ENCODE data around the gene PDE10A. TPM values are rescaled to one million over a fixed set of nuclear protein-coding genes. Genes with fewer than 3 reads are reported as not detected.
A peak's percentile ranks its signal among the peaks of the same experiment; 100 is the strongest.

Gene PDE10A
- total RNA-seq, 1 experiment from 2014 or later = 2.1 TPM

DNA sequence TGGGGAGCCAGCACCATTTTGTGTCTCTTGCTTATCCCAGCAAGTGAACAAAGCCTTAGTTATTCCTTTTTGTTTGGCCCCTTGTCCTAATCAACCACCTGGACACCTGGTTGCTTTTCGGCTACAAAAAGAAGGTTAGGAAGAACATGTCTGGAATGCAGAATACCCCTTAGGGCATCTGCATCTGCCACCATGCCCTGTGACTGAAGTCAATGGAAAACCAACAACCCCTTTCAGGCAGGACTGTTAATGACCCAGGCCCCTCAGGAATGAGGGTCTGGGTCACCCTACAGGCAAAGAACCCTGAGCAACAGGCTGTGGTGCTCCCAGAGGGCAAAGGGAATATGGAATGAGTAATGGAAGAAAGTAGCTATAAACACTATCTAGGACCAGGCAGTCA lies 78.5 kb downstream of the PDE10A start:
- H3K9me2 ChIP-seq (replicated peaks; ENCODE audit: low read length) = no peaks in the 10 kb centered on the region
- peaks cover 15% of the 10 kb centered on the region for H3K4me1 ChIP-seq (ENCODE audit: insufficient read depth, low read length)
- H3K9ac ChIP-seq (ENCODE audit: low read length) = peak overlapping the region; percentile 90
- no peaks in the 10 kb centered on the region for H3F3A ChIP-seq (ENCODE audit: low read length, unreplicated experiment)
- no peaks in the 10 kb centered on the region for H3K9me3 ChIP-seq (ENCODE audit: low read length)
- peak; percentile 3 for DNase-seq
- ATAC-seq = no peak; the same call in 1 of the 2 replicates
- no peak overlapping the region for H2AFZ ChIP-seq (ENCODE audit: low read length)
- ChIA-PET CTCF (no interaction called here), POLR2A (ENCODE audit: unreplicated experiment) (interaction anchor here (0.5 kb wide), 1 partner anchor 10 kb away, joined by 3 read pairs; no protein-coding TSS in a partner anchor)
- H3K27ac ChIP-seq (ENCODE audit: low read length) = peak overlapping the region; percentile 100
- no peak overlapping the region for H3K4me3 ChIP-seq (ENCODE audit: low read length)
- H4K20me1 ChIP-seq (ENCODE audit: low read length) = no peaks in the 10 kb centered on the region
- H3K79me2 ChIP-seq (ENCODE audit: low read length) = no peaks in the 10 kb centered on the region
- TF ChIP-seq EZH2phosphoT487 (IDR thresholded peaks at IDR 0.05; ENCODE audit: borderline replicate concordance, low read length) = no peak
- no peak for TF ChIP-seq EZH2 (IDR thresholded peaks at IDR 0.05; ENCODE audit: low read length, unreplicated experiment)
- TF ChIP-seq, protein P1, sequence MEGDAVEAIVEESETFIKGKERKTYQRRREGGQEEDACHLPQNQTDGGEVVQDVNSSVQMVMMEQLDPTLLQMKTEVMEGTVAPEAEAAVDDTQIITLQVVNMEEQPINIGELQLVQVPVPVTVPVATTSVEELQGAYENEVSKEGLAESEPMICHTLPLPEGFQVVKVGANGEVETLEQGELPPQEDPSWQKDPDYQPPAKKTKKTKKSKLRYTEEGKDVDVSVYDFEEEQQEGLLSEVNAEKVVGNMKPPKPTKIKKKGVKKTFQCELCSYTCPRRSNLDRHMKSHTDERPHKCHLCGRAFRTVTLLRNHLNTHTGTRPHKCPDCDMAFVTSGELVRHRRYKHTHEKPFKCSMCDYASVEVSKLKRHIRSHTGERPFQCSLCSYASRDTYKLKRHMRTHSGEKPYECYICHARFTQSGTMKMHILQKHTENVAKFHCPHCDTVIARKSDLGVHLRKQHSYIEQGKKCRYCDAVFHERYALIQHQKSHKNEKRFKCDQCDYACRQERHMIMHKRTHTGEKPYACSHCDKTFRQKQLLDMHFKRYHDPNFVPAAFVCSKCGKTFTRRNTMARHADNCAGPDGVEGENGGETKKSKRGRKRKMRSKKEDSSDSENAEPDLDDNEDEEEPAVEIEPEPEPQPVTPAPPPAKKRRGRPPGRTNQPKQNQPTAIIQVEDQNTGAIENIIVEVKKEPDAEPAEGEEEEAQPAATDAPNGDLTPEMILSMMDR (conservative IDR thresholded peaks at IDR 0.05; ENCODE audit: low read depth, low read length) = no peak
- BruUV-seq (replicated peaks) = no TSS peak
- H3K36me3 ChIP-seq (ENCODE audit: low read depth, low read length) = no peaks in the 10 kb centered on the region
- intact Hi-C loops (cut with micrococcal nuclease) = loop anchor here (10.0 kb wide), 1 partner anchor 50 kb away; no protein-coding TSS in a partner anchor
- peak overlapping the region; percentile 71 for H3K4me2 ChIP-seq (ENCODE audit: low read length)
- no peaks in the 10 kb centered on the region for H3K27me3 ChIP-seq (ENCODE audit: low read length)

DNA sequence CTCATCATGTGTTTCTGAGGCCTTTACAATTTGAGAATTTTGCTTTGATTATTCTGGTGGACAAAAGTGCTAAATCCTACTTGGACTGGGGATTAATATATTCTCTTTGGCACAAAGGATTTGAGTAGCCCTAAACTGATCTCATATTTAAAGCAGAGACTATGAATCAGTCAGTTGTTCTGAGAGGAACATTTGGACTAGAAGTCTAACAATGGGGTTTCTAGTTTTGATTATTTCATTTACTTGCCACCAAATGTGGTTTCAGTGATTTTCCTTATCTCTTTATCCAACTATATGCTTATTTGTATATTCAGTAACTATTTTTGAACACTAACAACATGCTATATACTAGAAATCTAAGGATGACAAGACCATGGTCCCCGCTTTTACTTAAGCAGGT lies 81.4 kb downstream of the PDE10A start:
- no peak for DNase-seq
- no peaks in the 10 kb centered on the region for H3K79me2 ChIP-seq (ENCODE audit: low read length)
- BruUV-seq (replicated peaks) = no TSS peak
- no peaks in the 10 kb centered on the region for H3K9me2 ChIP-seq (replicated peaks; ENCODE audit: low read length)
- CTCF ChIA-PET = no interaction called here
- no peaks in the 10 kb centered on the region for H3K36me3 ChIP-seq (ENCODE audit: low read depth, low read length)
- TF ChIP-seq, protein P1 (conservative IDR thresholded peaks at IDR 0.05; ENCODE audit: low read depth, low read length) = no peak
- TF ChIP-seq EZH2 (IDR thresholded peaks at IDR 0.05; ENCODE audit: low read length, unreplicated experiment) (no peak), EZH2phosphoT487 (IDR thresholded peaks at IDR 0.05; ENCODE audit: borderline replicate concordance, low read length) (no peak)
- H3K9me3 ChIP-seq (ENCODE audit: low read length) = no peaks in the 10 kb centered on the region
- H3K4me3 ChIP-seq (ENCODE audit: low read length) = no peak overlapping the region
- peaks cover 15% of the 10 kb centered on the region for H3K4me1 ChIP-seq (ENCODE audit: insufficient read depth, low read length)
- no peaks in the 10 kb centered on the region for H3K27me3 ChIP-seq (ENCODE audit: low read length)
- intact Hi-C loops (cut with micrococcal nuclease) = loop anchor here (10.0 kb wide), 1 partner anchor 53 kb away; no protein-coding TSS in a partner anchor
- no peaks in the 10 kb centered on the region for H4K20me1 ChIP-seq (ENCODE audit: low read length)
- no peak overlapping the region; the same call in 1 of the 2 replicates for H3K9ac ChIP-seq (ENCODE audit: low read length)
- POLR2A ChIA-PET (ENCODE audit: unreplicated experiment) = no interaction called here
- no peak overlapping the region for H3K4me2 ChIP-seq (ENCODE audit: low read length)
- no peaks in the 10 kb centered on the region for H3F3A ChIP-seq (ENCODE audit: low read length, unreplicated experiment)
- no peak for ATAC-seq
- H3K27ac ChIP-seq (ENCODE audit: low read length) = 0 out of 2 replicates have a peak overlapping the region, but pooled peaks have one; percentile 13
- H2AFZ ChIP-seq (ENCODE audit: low read length) = no peak overlapping the region

DNA sequence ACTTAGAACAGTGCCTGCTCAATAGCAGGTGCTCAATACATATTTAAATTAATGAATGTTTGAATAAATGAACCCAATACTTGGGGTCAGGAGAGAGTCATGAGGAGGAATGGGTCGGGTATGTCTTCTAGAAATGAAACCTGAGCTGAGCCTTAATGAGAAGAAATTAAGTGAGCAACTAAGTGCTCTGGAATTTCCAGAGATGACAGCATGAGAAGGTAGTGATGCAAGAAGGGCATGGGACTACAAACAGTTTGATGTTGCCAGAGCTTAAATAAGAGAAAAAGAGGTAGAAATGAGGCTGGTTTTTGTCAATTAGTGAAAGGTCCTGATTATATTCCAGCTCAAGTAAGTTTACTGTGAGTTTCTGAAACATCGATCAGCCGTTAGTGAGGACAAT lies 82.9 kb downstream of the PDE10A start:
- Histone ChIP-seq H3K36me3 (ENCODE audit: low read depth, low read length) (no peaks in the 10 kb centered on the region), H3K9me3 (ENCODE audit: low read length) (no peaks in the 10 kb centered on the region), H3K27me3 (ENCODE audit: low read length) (no peaks in the 10 kb centered on the region), H3K79me2 (ENCODE audit: low read length) (no peaks in the 10 kb centered on the region), H4K20me1 (ENCODE audit: low read length) (no peaks in the 10 kb centered on the region), H3K9me2 (replicated peaks; ENCODE audit: low read length) (no peaks in the 10 kb centered on the region), H3K4me1 (ENCODE audit: insufficient read depth, low read length) (peaks cover 15% of the 10 kb centered on the region), H3K27ac (ENCODE audit: low read length) (no peak overlapping the region), H2AFZ (ENCODE audit: low read length) (no peak overlapping the region), H3K4me2 (ENCODE audit: low read length) (no peak overlapping the region), H3K4me3 (ENCODE audit: low read length) (no peak overlapping the region), H3F3A (ENCODE audit: low read length, unreplicated experiment) (no peaks in the 10 kb centered on the region), H3K9ac (ENCODE audit: low read length) (no peak overlapping the region)
- no peak for TF ChIP-seq EZH2 (IDR thresholded peaks at IDR 0.05; ENCODE audit: low read length, unreplicated experiment)
- TF ChIP-seq, protein P1 (conservative IDR thresholded peaks at IDR 0.05; ENCODE audit: low read depth, low read length) = no peak
- no peak for TF ChIP-seq EZH2phosphoT487 (IDR thresholded peaks at IDR 0.05; ENCODE audit: borderline replicate concordance, low read length)
- POLR2A ChIA-PET (ENCODE audit: unreplicated experiment) = no interaction called here
- DNase-seq (no peak), ATAC-seq (no peak)
- intact Hi-C loops (cut with micrococcal nuclease) = loop anchor here (10.0 kb wide), 1 partner anchor 55 kb away; no protein-coding TSS in a partner anchor
- no TSS peak for BruUV-seq (replicated peaks)
- CTCF ChIA-PET = no interaction called here

Data from PC-3 (cell line).